Type B pancreatic cell (in vitro differentiated cells): ENCODE results near the gene MCRIP2. TPM values are rescaled to one million over a fixed set of nuclear protein-coding genes. Genes with fewer than 3 reads are reported as not detected.

Experiments used
- DNase-seq: peaks from one replicate; pipeline ENCODE4 v3.0.0; 2021; ENCODE audit warnings: mixed read lengths; ENCODE audit not compliant: unreplicated experiment; ENCODE audit errors: extremely low spot score
- H3K27ac Mint-ChIP-seq: 2 replicates; pipeline ENCODE4 v1.8.0; 2021; ENCODE audit warnings: mild to moderate bottlenecking, mixed read lengths
- H3K27me3 Mint-ChIP-seq: 2 replicates; pipeline ENCODE4 v1.8.0; 2021; ENCODE audit warnings: mixed read lengths
- H3K36me3 Mint-ChIP-seq: 2 replicates; pipeline ENCODE4 v1.8.0; 2021; ENCODE audit warnings: mixed read lengths
- H3K4me1 Mint-ChIP-seq: one replicate; pipeline ENCODE4 v1.8.0; 2021; ENCODE audit warnings: mixed read lengths; ENCODE audit not compliant: unreplicated experiment
- H3K4me3 Mint-ChIP-seq: 2 replicates; pipeline ENCODE4 v1.8.0; 2021; ENCODE audit warnings: mild to moderate bottlenecking, mixed read lengths
- H3K9me3 Mint-ChIP-seq: 2 replicates; pipeline ENCODE4 v1.8.0; 2021; ENCODE audit warnings: mixed read lengths
- CTCF ChIP-seq: fragments of 200-600 bp; sonication (generic); conservative IDR thresholded peaks from 2 replicates; pipeline ENCODE4 v1.5.0; 2021; ENCODE audit warnings: antibody characterized with exemption, mild to moderate bottlenecking
- total RNA-seq: library from RNA; stranded (reverse); gene quantifications from 2 replicates; pipeline ENCODE4 v1.2.1, GENCODE V29; 2021; ENCODE audit warnings: low replicate concordance

The MCRIP2 gene
- total RNA-seq, 1 donor from 2014 or later: 36.8 TPM

- no peak for TF ChIP-seq CTCF
- Mint-ChIP-seq H3K4me3 (peak overlapping the region; percentile 84), H3K27me3 (no peaks in the 10 kb centered on the region), H3K4me1 (peaks cover 3% of the 10 kb centered on the region), H3K36me3 (peaks cover 4% of the 10 kb centered on the region), H3K9me3 (no peaks in the 10 kb centered on the region), H3K27ac (peak overlapping the region; percentile 31)
- DNase-seq: no peak
Observed at GRCh38 chr16:683396-684070, 41.9 kb downstream of the MCRIP2 start.

DNA sequence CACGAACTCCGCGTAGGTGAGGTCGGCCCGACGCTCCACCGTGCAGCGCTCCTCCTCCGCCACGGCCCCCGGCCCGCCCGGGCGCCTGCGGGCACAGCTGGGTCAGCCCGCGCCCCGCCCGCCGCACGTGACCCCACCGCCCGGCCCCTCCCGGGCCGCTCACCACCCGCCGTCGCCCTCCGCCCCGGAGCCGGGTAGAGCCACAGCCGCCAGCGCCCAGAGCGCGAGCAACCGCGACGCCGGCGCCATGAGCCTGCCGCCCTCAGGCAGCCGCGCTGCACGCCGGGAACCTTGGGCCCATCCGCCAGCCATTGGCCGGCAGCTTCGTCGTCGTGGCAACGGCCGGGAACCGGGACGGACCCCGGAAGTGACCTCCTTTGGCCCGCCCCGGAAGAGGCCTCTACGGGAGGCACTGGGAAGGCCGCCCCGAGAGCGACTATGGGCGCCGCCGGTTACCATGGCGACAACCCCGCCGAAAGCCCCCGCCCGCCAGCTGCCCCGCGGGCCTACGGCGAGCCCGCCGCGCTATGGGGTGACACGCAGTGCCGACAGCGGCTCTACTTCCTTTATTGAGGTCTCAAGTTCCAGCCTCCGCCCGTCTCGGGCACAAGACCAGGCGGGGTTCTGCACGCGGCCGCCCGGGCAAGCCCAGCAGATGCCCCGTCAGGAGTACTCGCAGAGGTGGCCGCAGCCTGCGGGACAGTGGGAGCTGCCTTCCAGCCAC, 42.6 kb downstream of the MCRIP2 start, which contains the start of gene JMJD8:
Gene JMJD8, minus strand, starts transcription at position 264 of the 724 bp plus-strand sequence. Its CDS starts 15 bp downstream, at position 249.
- Mint-ChIP-seq H3K27ac (peak within 1 kb of the TSS; percentile 31), H3K36me3 (peaks cover 4% of the 10 kb centered on the region), H3K4me3 (peak within 1 kb of the TSS; percentile 84), H3K4me1 (peaks cover 7% of the 10 kb centered on the region), H3K9me3 (no peaks in the 10 kb centered on the region), H3K27me3 (no peaks in the 10 kb centered on the region)
- no peak for TF ChIP-seq CTCF
- peak; percentile 97 for DNase-seq

DNA sequence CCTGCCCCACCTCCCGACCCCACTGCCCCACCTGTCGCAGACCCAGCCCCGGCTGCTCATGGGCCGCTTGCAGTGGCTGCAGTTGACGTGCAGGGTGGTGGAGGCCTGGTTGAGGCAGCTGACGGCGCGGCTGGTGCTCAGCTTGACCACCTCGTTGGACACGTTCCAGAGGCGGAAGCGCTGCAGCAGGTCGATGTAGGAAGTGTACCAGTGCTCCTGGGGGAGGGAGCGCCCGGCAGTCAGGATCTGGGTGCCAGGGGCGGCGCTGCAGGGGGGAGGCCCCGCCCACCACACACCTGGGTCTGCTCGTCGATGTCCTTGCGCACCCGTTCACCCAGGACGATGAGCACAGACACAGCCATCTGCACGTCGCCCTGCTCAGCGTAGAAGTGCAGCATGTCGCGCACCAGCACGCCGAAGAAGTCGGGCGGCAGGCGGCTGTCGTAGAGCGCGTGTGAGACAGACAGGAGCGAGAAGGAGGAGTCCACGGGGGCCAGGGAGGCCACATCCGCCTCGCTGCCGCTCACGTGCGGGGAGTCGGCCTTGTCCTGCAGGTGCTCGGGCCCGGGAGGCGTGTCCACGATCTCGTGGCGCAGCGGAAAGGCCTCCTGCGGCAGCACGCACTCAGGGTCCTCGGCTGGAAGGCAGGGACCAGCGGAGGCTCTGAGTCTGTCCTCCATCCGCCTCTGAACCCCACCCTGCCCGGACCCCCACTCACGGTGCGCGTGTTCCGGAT, 43.5 kb downstream of the MCRIP2 start:
- Mint-ChIP-seq H3K27me3 (no peaks in the 10 kb centered on the region), H3K9me3 (no peaks in the 10 kb centered on the region), H3K4me1 (peaks cover 7% of the 10 kb centered on the region), H3K4me3 (no peak overlapping the region), H3K36me3 (peaks cover 4% of the 10 kb centered on the region), H3K27ac (no peak overlapping the region)
- TF ChIP-seq CTCF: no peak
- DNase-seq: no peak

DNA sequence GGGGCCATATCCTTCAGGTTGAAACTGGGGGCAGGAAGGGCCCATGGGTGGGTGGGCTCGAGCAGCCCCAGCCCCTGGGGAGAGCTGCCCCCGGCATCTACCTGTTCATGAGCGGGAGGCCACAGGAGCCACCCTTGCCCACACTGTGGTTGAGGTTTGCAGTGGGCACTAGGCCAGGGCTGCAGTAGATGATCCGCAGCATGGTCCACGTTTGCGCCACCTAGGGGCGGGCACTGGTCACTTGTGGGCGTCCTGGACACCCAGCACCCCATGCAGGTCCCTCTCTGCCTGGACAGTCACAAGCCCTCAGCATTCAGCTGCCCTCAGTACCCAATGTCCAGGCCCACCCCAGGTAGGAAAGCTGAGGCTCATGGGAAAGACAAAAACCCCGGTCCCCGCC, 44.3 kb downstream of the MCRIP2 start:
- Mint-ChIP-seq H3K9me3 (no peaks in the 10 kb centered on the region), H3K27ac (peak overlapping the region; percentile 26), H3K4me3 (no peak overlapping the region), H3K27me3 (no peaks in the 10 kb centered on the region), H3K4me1 (peaks cover 7% of the 10 kb centered on the region), H3K36me3 (peaks cover 4% of the 10 kb centered on the region)
- no peak for DNase-seq
- TF ChIP-seq CTCF: peak; percentile 64

GRCh38 chr16:686459-687260, 45.0 kb downstream of the MCRIP2 start:
- H3K27me3 Mint-ChIP-seq: no peaks in the 10 kb centered on the region
- TF ChIP-seq CTCF: no peak
- peaks cover 4% of the 10 kb centered on the region for H3K36me3 Mint-ChIP-seq
- H3K9me3 Mint-ChIP-seq: no peaks in the 10 kb centered on the region
- H3K4me3 Mint-ChIP-seq: no peak overlapping the region
- no peak for DNase-seq
- no peak overlapping the region for H3K27ac Mint-ChIP-seq
- peaks cover 7% of the 10 kb centered on the region for H3K4me1 Mint-ChIP-seq
